Mucosa of descending colon (tissue), 3 donors: ENCODE measurements around the gene ODAD3. TPM values are rescaled to one million over a fixed set of nuclear protein-coding genes. Genes with fewer than 3 reads are reported as not detected.
"Not testable (repeated sequence)": the region's sequence is repeated elsewhere in the genome, so short reads cannot be mapped to it uniquely, and the experiment has no call there.

Source experiments
- ATAC-seq: fragments of 200-7000 bp; cut with Tn5 transposase; one replicate; pipeline ENCODE4 v1.9.1; 2020; ENCODE audit warnings: mild to moderate bottlenecking, moderate library complexity
- DNase-seq, 3 donors: peaks; one replicate each; pipeline ENCODE4 v3.0.0-alpha.2; 2020
- H3K36me3 ChIP-seq: fragments of 200-600 bp; one replicate; pipeline ENCODE4 v1.8.0; 2021; ENCODE audit warnings: low read depth, mild to moderate bottlenecking
- H3K4me1 ChIP-seq: fragments of 200-600 bp; one replicate; pipeline ENCODE4 v1.8.0; 2021; ENCODE audit warnings: low read depth, mild to moderate bottlenecking
- H3K4me3 ChIP-seq: fragments of 200-600 bp; one replicate; pipeline ENCODE4 v1.8.0; 2021; ENCODE audit warnings: mild to moderate bottlenecking
- H3K9me3 ChIP-seq: fragments of 200-600 bp; one replicate; pipeline ENCODE4 v1.8.0; 2021; ENCODE audit warnings: mild to moderate bottlenecking
- CTCF ChIP-seq: fragments of 200-600 bp; IDR thresholded peaks from one replicate; pipeline ENCODE4 v1.8.0; 2022; ENCODE audit warnings: antibody characterized with exemption, mild to moderate bottlenecking
- intact Hi-C, 2 donors: fragments of 100-400 bp; cut with DNase I in 1 of 2; cut with micrococcal nuclease in 1 of 2; formaldehyde crosslinking; loops; one replicate each; pipeline versions ENCODE4 v1.11.0 to v1.11.1; 2022; cut with DNase I, micrococcal nuclease
- total RNA-seq, 3 donors: library from RNA; stranded (reverse); fragmentation: NEBNext Ultra II Directional in 2 of 3; extraction: Animal tissue kit (Norgen Biotek cat#: 25700) in 2 of 3; gene quantifications; one replicate each; pipeline versions ENCODE4 v1.2.1 to v1.2.4, GENCODE V29; 2021 to 2023
- donor health status: DM: no; HTN: no; CAD: no; lungs with moderate emphysema.
- donor health status: DM: no; HTN: no; CAD: no.
- donor health status: DM: no; HTN: yes; CAD: no.

ODAD3 gene
- total RNA-seq, 3 donors from 2014 or later: 0.14 to 0.28 TPM; not detected in 1

GRCh38 chr19:11379857-11380350 is 55.0 kb downstream of the ODAD3 start:
- Histone ChIP-seq H3K4me1 (peaks cover 40% of the 10 kb centered on the region), H3K9me3 (no peaks in the 10 kb centered on the region), H3K4me3 (no peak overlapping the region), H3K36me3 (no peaks in the 10 kb centered on the region)
- no peak for TF ChIP-seq CTCF
- no peak for ATAC-seq
- intact Hi-C loops: no loop called here
- no peak for DNase-seq

GRCh38 chr19:11379269-11379845 is 55.6 kb downstream of the ODAD3 start:
- H3K36me3 ChIP-seq, H3K4me3 ChIP-seq, H3K9me3 ChIP-seq, DNase-seq, intact Hi-C loops, ATAC-seq: not testable (repeated sequence)
- peaks cover 42% of the 10 kb centered on the region for H3K4me1 ChIP-seq

- peaks cover 45% of the 10 kb centered on the region for H3K4me1 ChIP-seq
- peak; percentile 39 for TF ChIP-seq CTCF
- no peaks in the 10 kb centered on the region for H3K9me3 ChIP-seq
Measured at GRCh38 chr19:11378319-11379189, 56.4 kb downstream of the ODAD3 start.

GRCh38 chr19:11377756-11378155 is 57.2 kb downstream of the ODAD3 start:
- no peak for TF ChIP-seq CTCF
- DNase-seq (no peak), ATAC-seq (no peak)
- intact Hi-C loops: no loop called here
- peaks cover 38% of the 10 kb centered on the region for H3K4me1 ChIP-seq
- H3K36me3 ChIP-seq: no peaks in the 10 kb centered on the region
- no peak overlapping the region for H3K4me3 ChIP-seq
- H3K9me3 ChIP-seq: no peaks in the 10 kb centered on the region

More at GRCh38 chr19:11378319-11379189, 56.4 kb downstream of the ODAD3 start:
- no peak overlapping the region for H3K4me3 ChIP-seq
- no peaks in the 10 kb centered on the region for H3K36me3 ChIP-seq
- peak in 2 of 3 donors; percentile 62 for DNase-seq
- ATAC-seq: no peak
- intact Hi-C loops: no loop called here

- TF ChIP-seq CTCF: no peak
- Histone ChIP-seq H3K9me3 (no peaks in the 10 kb centered on the region), H3K36me3 (no peaks in the 10 kb centered on the region), H3K4me3 (no peak overlapping the region), H3K4me1 (peaks cover 36% of the 10 kb centered on the region)
- no peak for ATAC-seq
- no peak for DNase-seq
- intact Hi-C loops: no loop called here
Measured at GRCh38 chr19:11377237-11377636, 57.7 kb downstream of the ODAD3 start.
